Measurements from ENCODE around the gene OCA2.
A peak's percentile ranks its signal among the peaks of the same experiment; 100 is the strongest.
"Not testable (repeated sequence)": the region's sequence is repeated elsewhere in the genome, so short reads cannot be mapped to it uniquely, and the experiment has no call there.

The OCA2 gene

GRCh38 chr15:28024889-28025250, 74.2 kb downstream of the OCA2 start:
- no peak for DNase-seq

- DNase-seq: no peak
These were observed 74.9 kb downstream of the OCA2 start for GRCh38 chr15:28023933-28024888.

DNA sequence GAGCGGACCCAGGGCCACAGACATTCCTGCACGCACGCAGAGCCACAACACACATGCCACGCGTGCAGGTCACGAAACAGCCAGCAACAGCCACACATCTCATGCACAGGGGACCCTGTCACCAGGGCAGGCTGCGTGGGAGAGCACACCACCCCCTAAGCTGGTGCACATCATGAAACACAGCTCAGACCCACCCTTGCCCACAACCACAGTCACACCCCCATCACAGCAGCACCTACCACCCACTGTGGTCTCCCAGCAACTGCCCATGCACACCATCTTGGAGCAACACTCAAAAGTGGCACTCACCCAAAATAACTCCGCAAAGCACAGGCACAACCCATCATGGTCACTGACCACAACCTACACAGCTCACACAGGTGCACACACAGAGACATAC, 75.7 kb downstream of the OCA2 start:
- DNase-seq: peak in 1 of 58 donors; percentile 25

GRCh38 chr15:28022961-28023360, 76.2 kb downstream of the OCA2 start:
- no peak for DNase-seq

DNA sequence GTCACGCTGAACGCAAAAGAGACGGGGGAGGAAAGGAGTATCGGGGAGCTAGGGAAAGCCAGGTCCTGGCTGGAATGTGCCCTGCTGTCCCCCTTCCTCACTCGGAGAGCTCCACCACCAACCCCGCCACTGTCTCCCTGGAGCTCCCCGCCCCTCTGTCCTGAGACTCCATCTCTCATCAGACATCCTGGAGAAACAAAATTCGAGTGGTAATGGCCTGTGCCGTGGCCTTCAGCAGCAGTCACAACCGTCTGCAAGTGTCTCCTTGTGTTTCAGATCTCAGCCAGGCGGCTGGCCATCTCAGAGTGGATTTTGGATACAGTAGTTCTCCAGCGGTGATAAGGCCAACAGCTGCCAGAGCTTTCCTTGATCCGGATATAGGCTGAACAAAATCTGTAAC, 76.9 kb downstream of the OCA2 start:
- no peak for DNase-seq

DNA sequence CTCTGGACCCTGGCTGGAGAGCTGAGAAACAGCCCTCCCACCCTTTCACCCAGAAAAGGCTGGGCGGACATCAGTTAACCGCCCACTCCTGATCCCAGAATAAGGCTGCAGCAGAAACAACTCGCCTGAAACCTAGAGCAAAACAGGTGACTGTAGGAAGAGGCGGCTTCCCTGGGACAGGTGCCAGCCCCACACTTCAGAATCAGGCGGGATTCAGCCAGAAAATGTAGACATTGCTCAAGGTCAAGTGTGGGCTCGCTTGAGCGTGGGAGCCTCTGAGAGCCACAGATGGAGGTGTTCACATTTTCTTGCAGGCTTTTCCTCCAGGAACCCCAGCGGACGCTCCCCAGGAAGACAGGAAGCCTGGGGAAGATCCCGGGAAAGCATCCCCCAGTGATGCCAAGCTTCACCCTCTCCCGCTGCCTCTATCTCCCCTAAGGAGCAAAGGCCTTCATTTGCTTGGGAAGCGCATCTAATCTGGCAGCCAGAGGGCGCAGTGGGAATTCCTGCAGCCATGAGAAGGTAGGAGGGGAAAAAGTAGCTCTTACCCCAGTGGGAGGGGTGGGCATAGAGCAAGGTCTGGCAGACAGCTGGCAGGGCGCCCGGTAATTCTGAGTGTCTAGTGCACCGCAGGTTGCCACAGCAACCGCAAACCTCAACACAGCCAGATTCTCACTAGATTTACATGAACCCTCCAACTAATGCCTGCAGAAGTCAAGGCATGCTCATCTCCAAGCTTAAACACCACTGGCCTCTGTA, 77.7 kb downstream of the OCA2 start:
- DNase-seq: peak in 49 of 58 donors; percentile 10 to 86 (median 52)

GRCh38 chr15:28020644-28021043, 78.5 kb downstream of the OCA2 start:
- DNase-seq: no peak

DNA sequence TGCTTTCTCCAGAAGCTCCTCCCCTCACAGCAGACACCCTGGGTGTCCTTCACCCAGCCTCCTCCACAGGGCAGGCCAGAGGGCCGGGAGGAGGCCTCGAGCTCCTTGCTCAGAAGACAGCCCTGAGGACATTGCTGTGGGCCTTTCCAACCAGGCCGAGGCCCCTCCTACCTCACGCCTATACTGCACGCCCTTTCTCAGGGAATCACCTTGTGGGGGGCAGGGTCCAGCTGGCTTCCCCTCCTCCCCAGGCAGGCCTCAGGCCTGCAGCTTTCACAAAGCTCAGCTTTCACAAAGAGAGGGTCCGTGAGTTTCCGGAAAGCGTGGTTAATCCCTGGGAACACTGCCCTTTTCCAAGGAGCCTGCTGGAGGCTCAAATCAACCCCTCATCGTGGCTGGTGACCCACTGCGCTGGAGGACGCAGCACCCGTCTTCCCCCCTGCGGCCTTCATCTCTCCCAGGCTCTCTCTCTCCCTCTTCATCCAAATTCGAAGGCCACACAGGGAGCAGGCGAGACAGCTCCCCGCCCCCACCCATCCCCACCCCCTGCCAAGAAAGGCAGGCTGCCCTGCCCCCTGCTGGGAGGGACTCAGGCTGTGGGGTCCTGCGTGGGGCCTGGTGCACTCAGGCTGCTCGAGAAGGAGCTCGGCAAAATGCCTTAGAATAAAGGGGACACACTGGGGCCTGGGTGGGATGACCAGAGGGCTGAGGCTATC, 79.4 kb downstream of the OCA2 start:
- no peak for DNase-seq

- DNase-seq: no peak
These were observed 80.6 kb downstream of the OCA2 start for GRCh38 chr15:28018291-28019044.

DNA sequence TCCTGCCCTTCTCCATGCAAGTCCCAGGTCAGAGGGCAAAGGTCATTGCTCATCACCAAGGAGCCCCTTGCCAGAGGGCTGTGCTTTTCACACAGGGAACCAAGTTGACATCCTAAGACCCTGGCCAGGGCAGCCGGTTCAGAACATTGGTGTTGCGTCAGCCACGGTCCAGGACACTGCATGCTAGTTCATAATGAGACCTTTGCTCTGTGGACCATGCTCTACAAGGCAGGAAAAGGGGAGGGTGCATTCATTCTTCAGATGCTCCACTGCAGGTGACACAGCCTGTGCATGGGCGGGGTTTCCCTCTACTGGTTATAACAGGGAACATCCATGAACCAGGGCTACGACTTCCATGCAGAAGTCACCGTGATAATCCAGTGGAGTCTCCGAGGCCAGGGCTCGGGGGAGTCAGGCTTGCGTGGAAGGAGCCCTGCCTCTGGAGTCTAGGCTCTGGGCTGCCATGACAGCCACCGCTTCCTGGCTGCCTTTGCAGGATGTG, 81.6 kb downstream of the OCA2 start:
- peak in 4 of 58 donors; percentile 5 to 33 (median 16) for DNase-seq

DNA sequence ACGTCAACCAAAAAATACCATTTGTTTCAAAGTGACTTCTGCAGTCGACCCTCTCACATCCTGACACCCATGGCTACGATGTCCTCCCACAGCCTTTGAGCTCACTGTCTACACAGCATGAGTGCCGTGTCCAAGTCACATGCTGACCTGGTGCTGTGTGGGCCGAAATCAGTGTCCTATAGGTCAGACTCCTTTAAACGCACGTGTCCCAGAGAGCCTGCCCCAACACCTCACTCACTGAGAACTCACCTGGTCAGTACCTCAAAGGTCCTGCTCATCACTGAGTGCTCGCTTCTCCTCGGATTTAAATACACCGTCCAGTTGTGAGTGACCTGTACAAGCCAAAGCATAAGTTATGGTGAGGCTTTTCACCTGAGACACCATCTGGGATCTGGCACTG, 83.3 kb downstream of the OCA2 start:
- DNase-seq: no peak

DNA sequence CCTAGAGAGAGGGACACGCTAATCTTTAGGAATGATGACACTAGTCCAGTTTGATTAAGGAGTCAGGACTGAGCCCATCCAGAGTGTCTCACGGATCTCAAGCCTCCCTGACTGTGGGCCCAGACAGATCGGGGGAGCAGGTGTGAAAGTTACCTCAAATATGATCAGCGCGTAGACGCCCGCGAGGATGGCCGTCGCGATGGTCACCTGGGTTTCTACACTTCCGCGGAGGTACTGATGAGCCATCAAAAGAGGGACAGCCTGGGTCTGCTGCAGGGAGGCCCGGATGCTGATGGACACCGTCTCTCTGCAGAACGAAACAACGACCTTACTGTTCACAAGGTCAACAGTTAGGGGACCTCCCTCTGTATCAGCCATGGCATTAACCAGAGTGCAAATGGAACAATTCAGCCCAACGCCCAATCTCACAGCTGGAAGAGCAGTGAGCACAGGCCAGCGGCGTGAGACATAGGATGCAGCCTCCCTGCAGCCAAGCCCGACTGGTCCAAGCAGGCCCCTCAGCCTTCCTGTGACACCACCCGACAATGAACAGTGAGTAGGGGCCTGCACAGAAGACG, 84.4 kb downstream of the OCA2 start:
- no peak for DNase-seq

DNA sequence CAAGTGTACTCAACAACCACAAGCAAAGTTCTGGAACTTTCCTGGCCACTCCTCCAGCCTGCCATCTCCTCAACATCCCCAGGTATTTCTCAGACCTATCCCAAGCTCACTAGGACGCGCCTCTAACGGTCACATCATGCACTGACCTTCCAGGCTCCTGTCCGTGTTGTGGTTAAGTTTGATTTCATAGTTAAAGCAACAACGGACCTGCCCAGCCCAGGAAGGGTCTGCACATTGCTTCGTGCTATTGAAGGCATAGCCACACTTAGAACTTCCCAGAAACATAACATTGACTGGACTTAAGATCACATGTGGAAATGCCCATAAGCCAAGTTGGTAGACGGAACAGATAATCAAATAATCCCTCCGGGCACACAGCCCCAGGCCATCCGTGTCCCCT, 85.1 kb downstream of the OCA2 start:
- DNase-seq: no peak

DNA sequence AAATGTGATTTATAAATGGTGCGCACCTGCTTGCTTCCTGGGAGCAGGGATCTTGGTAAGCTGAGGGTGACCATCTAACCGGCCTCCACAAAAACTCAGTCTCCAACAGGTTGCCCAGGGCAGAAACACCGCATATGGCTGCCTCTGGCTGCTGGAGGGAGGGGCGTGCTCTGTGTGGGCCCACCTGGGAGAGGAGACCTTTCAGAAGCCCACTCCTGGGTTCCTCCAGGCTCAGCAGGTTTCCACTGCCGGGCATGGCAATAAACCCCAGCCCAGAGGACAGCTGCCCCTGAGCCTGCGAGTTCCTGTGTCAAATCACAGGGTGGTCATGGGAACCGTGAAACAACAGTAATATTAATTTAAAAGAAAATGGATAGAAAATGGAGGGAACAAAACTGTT, 85.6 kb downstream of the OCA2 start:
- DNase-seq: no peak

DNA sequence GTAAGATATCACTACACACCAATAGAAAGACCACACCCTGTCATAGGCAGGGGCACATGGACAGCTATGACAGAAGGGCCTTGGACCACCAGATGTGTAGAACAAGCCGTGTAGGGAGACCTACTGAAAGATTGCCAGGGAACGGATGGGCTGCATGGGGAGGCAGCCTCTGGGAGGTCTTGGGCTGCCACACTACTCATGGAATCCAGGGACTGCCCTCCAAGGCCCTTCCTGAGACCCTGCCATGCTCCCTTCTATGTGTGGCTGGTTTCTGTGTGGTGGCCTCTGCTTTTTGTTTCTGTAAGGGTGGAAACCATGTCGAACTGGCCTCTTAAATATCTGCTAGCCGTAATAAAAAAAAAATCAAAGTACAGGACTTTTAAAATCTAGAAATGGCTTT, 86.9 kb downstream of the OCA2 start:
- no peak for DNase-seq

- not testable (repeated sequence) for DNase-seq
These were observed 90.9 kb downstream of the OCA2 start for GRCh38 chr15:28008175-28008574.

DNA sequence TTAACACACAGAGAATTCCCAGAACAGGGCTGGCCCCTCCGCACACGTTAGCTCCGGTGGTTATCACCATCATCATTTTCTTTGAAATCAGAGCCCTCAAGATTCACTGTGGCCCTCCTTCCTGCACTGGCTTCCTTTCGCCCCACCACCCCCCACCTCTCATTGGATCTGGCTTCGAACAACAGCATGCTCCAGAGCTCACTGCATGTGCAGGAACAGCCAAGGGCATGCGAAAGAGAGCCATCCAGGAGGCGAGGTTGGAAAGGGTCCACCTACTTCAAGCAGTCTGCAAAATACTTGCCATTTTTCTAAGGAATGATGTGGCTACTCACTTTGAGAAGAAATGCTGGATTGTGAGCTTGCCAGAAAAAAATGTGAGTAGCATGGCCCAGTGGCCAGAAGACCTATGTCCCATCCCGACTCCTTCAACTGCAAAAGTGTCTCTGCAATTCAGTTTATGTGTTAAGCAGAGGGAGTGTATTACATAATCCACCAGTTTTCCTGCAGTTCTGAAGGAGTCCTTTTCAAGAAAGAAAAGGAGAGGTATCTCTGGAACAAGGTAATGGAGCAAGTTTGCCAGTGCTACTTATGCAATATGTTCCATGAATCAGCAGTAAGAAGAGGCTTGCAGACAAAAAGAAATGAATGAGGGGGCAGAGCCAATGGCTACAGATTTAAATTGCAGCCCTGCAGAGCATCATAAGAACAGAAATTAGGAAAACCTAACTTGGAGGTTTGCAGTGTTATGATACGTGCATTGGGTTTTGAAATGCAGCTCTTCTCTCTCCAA, 92.8 kb downstream of the OCA2 start:
- peak in 2 of 58 donors; percentile 35 to 36 for DNase-seq

DNA sequence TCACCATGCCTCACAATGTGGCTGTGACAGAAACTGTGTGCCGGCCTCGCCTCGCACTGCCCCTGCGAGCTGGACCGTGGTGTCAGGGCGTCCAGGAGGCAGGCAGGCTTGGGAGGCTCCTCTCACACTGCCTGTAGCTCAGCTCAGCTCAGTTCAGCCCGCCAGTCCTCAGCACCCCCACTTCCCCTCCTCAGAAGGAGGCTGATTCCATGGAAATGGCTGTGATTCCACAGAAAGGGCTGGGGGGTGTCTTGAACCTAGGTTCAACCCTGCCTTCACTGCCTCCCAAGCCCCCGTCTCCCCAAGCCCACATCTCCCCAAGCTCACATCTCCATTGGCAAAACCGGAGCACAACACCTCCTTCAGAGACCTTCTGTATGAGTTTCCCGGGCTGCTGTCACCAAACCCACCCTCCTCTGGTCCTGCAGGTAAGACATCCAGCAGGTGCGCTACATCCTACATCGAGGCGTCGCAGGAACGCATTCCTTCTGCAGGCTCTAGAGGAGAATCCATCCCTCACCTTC, 94.0 kb downstream of the OCA2 start:
- no peak for DNase-seq
